Psoas muscle (tissue), 8 donors: Measurements from ENCODE around the gene PEX14. TPM values are rescaled to one million over a fixed set of nuclear protein-coding genes. Genes with fewer than 3 reads are reported as not detected.
"Not testable (repeated sequence)": the region's sequence is repeated elsewhere in the genome, so short reads cannot be mapped to it uniquely, and the experiment has no call there.

Experiments
- ATAC-seq, 4 donors: fragments of 200-7000 bp; cut with Tn5 transposase; one replicate each; pipeline ENCODE4 v1.9.1; 2020; ENCODE audit warnings: moderate library complexity in 3 of 4, mild to moderate bottlenecking in 2 of 4
- DNase-seq, 2 donors: peaks; one replicate each; pipeline ENCODE4 v3.0.0-alpha.2; 2020
- H3K27ac ChIP-seq: fragments of 200-600 bp; one replicate; pipeline ENCODE4 v1.8.0; 2022
- H3K27me3 ChIP-seq, 3 donors: fragments of 200-600 bp in 1 of 3; one replicate each; pipeline versions ENCODE4 v1.6.1 to v1.8.0; 2013 to 2022; ENCODE audit warnings: low read length in 2 of 3, mild to moderate bottlenecking in 2 of 3, moderate library complexity in 1 of 3; ENCODE audit not compliant: insufficient read depth in 3 of 3
- H3K36me3 ChIP-seq, 2 donors: fragments of 200-600 bp in 1 of 2; one replicate each; pipeline versions ENCODE4 v1.6.1 to v1.8.0; 2013 to 2022; ENCODE audit warnings: low read depth in 1 of 2, mild to moderate bottlenecking in 1 of 2, moderate library complexity in 1 of 2; ENCODE audit not compliant: insufficient read depth in 1 of 2
- H3K4me1 ChIP-seq: fragments of 200-600 bp; one replicate; pipeline ENCODE4 v1.8.0; 2022
- H3K4me3 ChIP-seq: fragments of 200-600 bp; one replicate; pipeline ENCODE4 v1.8.0; 2022; ENCODE audit warnings: mild to moderate bottlenecking
- H3K9me3 ChIP-seq: fragments of 200-600 bp; one replicate; pipeline ENCODE4 v1.8.0; 2022
- CTCF ChIP-seq: fragments of 200-600 bp; IDR thresholded peaks from one replicate; pipeline ENCODE4 v1.8.0; 2022; ENCODE audit warnings: antibody characterized with exemption
- WGBS, 3 donors: extraction: QIAGEN DNeasy Blood & Tissue Kit; methylation state at CpG; one replicate each; pipeline versions ENCODE4 v1.1.6 to v1.1.7; 2013; 5-methylcytosine and 5-hydroxymethylcytosine counted together
- intact Hi-C, 2 donors: fragments of 100-400 bp; cut with DNase I; formaldehyde crosslinking; loops; one replicate each; pipeline versions ENCODE4 v1.11.0 to v1.14.2; 2022
- polyA plus RNA-seq, 3 donors: library from polyadenylated mRNA; stranded (reverse); fragments of 200-250 nt; gene quantifications; one replicate each; pipeline ENCODE4 v1.2.3, GENCODE V29; 2013
- total RNA-seq, 4 donors: library from RNA; stranded (reverse); fragmentation: NEBNext Ultra II Directional in 2 of 4; extraction: Animal tissue kit (Norgen Biotek cat#: 25700) in 2 of 4; gene quantifications; one replicate each; pipeline versions ENCODE4 v1.2.1 to v1.2.4, GENCODE V29; 2021 to 2023
- donor health status: healthy with polysubstance abuse.
- donor health status: DM: no; HTN: no; CAD: no; lungs with moderate emphysema.
- donor health status: Bipolar disorder and iron deficiency.
- donor health status: healthy.
- donor health status: DM: yes; HTN: yes; CAD: no.
- donor health status: DM: no; HTN: no; CAD: no.
- donor health status: DM: no; HTN: no; CAD: no.
- donor health status: DM: yes; HTN: yes; CAD: no.

The PEX14 gene
- total and polyA plus RNA-seq, 7 donors, result 13.7 to 23.5 (median 20.7) TPM

GRCh38 chr1:10472220-10473144 is 2.3 kb upstream of the PEX14 start, which contains the start of gene DFFA:
Gene DFFA (minus strand): TSS chr1:10472529. CDS start chr1:10472458, 71 bp downstream.
- H3K27me3 ChIP-seq, result no peaks in the 10 kb centered on the region
- intact Hi-C loops, result no loop called here
- DNase-seq (peak; percentile 93 to 95), ATAC-seq (peak; percentile 88 to 93 (median 92))
- H3K4me1 ChIP-seq, result peaks cover 23% of the 10 kb centered on the region
- 2% methylated on average over 59 of the region's 59 CpGs for WGBS, 3 donors
- H3K36me3 ChIP-seq, result peaks cover 7 to 27% of the 10 kb centered on the region in 2 donors
- H3K4me3 ChIP-seq, result peak within 1 kb of the TSS; percentile 95
- peak within 1 kb of the TSS; percentile 77 for H3K27ac ChIP-seq
- H3K9me3 ChIP-seq, result no peaks in the 10 kb centered on the region
- TF ChIP-seq CTCF, result no peak

- Histone ChIP-seq H3K27me3 (no peaks in the 10 kb centered on the region), H3K27ac (peak overlapping the region; percentile 77), H3K9me3 (no peaks in the 10 kb centered on the region), H3K36me3 (peaks cover 6 to 19% of the 10 kb centered on the region in 2 donors), H3K4me3 (peak overlapping the region; percentile 95), H3K4me1 (peaks cover 23% of the 10 kb centered on the region)
- ATAC-seq (no peak), DNase-seq (no peak)
- 86 to 92% (median 91%) methylated on average over 23 of the region's 23 CpGs for WGBS, 3 donors
- intact Hi-C loops, result no loop called here
- no peak for TF ChIP-seq CTCF
These were observed 1.5 kb upstream of the PEX14 start for GRCh38 chr1:10473145-10473765.

- H3K4me3 ChIP-seq, result peak overlapping the region; percentile 91
- ATAC-seq, H3K9me3 ChIP-seq, intact Hi-C loops, DNase-seq, H3K36me3 ChIP-seq, H3K27me3 ChIP-seq: not testable (repeated sequence)
- WGBS, 3 donors, result 78 to 90% (median 88%) methylated on average over 10 of the region's 10 CpGs
- peak overlapping the region; percentile 86 for H3K27ac ChIP-seq
- H3K4me1 ChIP-seq, result peaks cover 23% of the 10 kb centered on the region
These were observed 489 bp upstream of the PEX14 start for GRCh38 chr1:10474309-10474612.

- peak overlapping the region; percentile 86 for H3K27ac ChIP-seq
- peaks cover 23% of the 10 kb centered on the region for H3K4me1 ChIP-seq
- no peaks in the 10 kb centered on the region for H3K27me3 ChIP-seq
- no peaks in the 10 kb centered on the region for H3K36me3 ChIP-seq
- H3K9me3 ChIP-seq, result no peaks in the 10 kb centered on the region
- no peak for TF ChIP-seq CTCF
- 1 to 3% (median 1%) methylated on average over 13 of the region's 13 CpGs for WGBS, 3 donors
- H3K4me3 ChIP-seq, result peak overlapping the region; percentile 91
- intact Hi-C loops, result no loop called here
- ATAC-seq (peak in 2 of 4 donors; percentile 5 to 19), DNase-seq (no peak)
These were observed 760 bp downstream of the PEX14 start for GRCh38 chr1:10475510-10475909.

GRCh38 chr1:10479296-10479695 is 4.5 kb downstream of the PEX14 start:
- H3K4me3 ChIP-seq, result no peak overlapping the region
- no peak for TF ChIP-seq CTCF
- no peaks in the 10 kb centered on the region for H3K9me3 ChIP-seq
- H3K27ac ChIP-seq, result no peak overlapping the region
- 71 to 76% (median 76%) methylated on average over 8 of the region's 8 CpGs for WGBS, 3 donors
- ATAC-seq (no peak), DNase-seq (no peak)
- H3K36me3 ChIP-seq, result peaks cover 0 to 3% of the 10 kb centered on the region in 2 donors
- H3K27me3 ChIP-seq, result no peaks in the 10 kb centered on the region
- H3K4me1 ChIP-seq, result peaks cover 14% of the 10 kb centered on the region
- intact Hi-C loops, result no loop called here
